ENCODE results near the gene RPS26.

RPS26 gene

GRCh38 chr12:56084958-56085543, 43.3 kb downstream of the RPS26 start:
- Mint-ChIP-seq H3K9me3 (no peaks in the 10 kb centered on the region), H3K36me3 (ENCODE audit: low read depth) (no peaks in the 10 kb centered on the region), H3K27me3 (ENCODE audit: low read depth, poor library complexity) (peaks cover 25% of the 10 kb centered on the region), H3K4me3 (no peak overlapping the region), H3K4me1 (peaks cover 25% of the 10 kb centered on the region), H3K27ac (no peak overlapping the region)
- TF ChIP-seq, protein P1, sequence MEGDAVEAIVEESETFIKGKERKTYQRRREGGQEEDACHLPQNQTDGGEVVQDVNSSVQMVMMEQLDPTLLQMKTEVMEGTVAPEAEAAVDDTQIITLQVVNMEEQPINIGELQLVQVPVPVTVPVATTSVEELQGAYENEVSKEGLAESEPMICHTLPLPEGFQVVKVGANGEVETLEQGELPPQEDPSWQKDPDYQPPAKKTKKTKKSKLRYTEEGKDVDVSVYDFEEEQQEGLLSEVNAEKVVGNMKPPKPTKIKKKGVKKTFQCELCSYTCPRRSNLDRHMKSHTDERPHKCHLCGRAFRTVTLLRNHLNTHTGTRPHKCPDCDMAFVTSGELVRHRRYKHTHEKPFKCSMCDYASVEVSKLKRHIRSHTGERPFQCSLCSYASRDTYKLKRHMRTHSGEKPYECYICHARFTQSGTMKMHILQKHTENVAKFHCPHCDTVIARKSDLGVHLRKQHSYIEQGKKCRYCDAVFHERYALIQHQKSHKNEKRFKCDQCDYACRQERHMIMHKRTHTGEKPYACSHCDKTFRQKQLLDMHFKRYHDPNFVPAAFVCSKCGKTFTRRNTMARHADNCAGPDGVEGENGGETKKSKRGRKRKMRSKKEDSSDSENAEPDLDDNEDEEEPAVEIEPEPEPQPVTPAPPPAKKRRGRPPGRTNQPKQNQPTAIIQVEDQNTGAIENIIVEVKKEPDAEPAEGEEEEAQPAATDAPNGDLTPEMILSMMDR (IDR thresholded peaks at IDR 0.05), result no peak
- DNase-seq, result peak; percentile 24

DNA sequence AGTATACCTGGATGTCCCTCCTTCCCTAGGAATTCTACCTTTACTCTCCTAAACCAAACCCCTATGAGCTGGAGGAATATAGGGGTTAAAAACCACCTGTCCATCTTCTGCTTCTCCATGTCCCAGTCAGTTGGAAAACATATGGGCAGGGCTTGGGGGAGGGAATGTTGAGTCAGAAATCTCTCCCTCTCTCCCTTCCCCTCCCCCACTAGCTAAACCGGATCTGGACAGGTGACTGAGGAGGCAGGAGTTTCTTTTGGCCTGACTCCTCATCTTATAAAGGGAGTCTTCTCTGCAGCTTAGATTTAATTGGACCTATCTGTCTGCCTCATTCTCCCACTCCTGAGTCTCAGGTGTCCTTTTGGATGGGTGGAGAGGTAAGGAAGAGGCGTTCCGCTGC, 44.4 kb downstream of the RPS26 start:
- DNase-seq, result no peak
- no peak overlapping the region for H3K4me3 Mint-ChIP-seq
- no peak overlapping the region for H3K27ac Mint-ChIP-seq
- TF ChIP-seq, protein P1 (IDR thresholded peaks at IDR 0.05), result no peak
- H3K36me3 Mint-ChIP-seq (ENCODE audit: low read depth), result no peaks in the 10 kb centered on the region
- H3K27me3 Mint-ChIP-seq (ENCODE audit: low read depth, poor library complexity), result peaks cover 14% of the 10 kb centered on the region
- peaks cover 19% of the 10 kb centered on the region for H3K4me1 Mint-ChIP-seq
- H3K9me3 Mint-ChIP-seq, result no peaks in the 10 kb centered on the region

DNA sequence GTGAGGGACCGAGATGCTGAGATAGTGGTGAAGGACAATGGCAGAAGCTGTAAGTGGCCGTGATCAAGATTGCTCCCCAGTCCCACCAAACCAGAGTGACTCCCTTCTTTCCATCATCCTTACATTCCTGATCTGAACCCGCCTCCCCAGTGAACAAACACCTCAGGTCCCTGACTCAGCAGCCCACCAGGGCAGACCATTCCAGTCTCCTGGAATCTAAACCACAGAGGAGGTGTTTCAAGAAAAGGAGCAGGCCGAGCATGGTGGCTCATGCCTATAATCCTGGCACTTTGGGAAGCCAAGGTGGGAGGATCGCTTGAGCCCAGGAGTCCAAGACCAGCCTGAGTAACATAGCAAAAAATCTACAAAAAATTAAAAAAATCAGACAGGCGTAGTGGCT, 44.9 kb downstream of the RPS26 start:
- H3K27ac Mint-ChIP-seq, result no peak overlapping the region
- peaks cover 16% of the 10 kb centered on the region for H3K4me1 Mint-ChIP-seq
- no peaks in the 10 kb centered on the region for H3K36me3 Mint-ChIP-seq (ENCODE audit: low read depth)
- H3K9me3 Mint-ChIP-seq, result no peaks in the 10 kb centered on the region
- no peak overlapping the region for H3K4me3 Mint-ChIP-seq
- TF ChIP-seq, protein P1 (IDR thresholded peaks at IDR 0.05), result no peak
- H3K27me3 Mint-ChIP-seq (ENCODE audit: low read depth, poor library complexity), result peaks cover 10% of the 10 kb centered on the region
- DNase-seq, result no peak

DNA sequence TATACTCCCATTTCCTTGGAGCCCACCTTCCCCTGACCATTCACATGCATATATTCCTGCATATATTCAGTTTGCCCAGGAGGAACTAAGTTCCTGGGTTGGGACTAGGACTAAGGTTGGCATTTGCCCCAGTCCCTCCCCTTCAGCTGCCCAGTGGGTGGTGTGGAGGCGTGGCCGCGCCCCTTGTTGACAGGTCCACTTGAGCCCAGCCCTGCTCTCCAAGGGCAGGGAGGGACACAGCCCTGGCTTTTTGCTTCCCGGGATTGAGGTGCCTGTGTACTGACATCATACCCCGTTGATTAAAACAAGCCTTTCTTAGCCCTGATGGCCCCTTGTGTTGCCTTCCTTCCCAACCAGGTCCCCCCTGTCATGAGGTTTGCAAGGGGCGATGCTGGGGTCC, 45.5 kb downstream of the RPS26 start:
- Mint-ChIP-seq H3K27me3 (ENCODE audit: low read depth, poor library complexity) (peaks cover 10% of the 10 kb centered on the region), H3K9me3 (no peaks in the 10 kb centered on the region), H3K36me3 (ENCODE audit: low read depth) (no peaks in the 10 kb centered on the region), H3K4me3 (no peak overlapping the region), H3K27ac (no peak overlapping the region), H3K4me1 (peaks cover 12% of the 10 kb centered on the region)
- DNase-seq, result no peak
- TF ChIP-seq, protein P1 (IDR thresholded peaks at IDR 0.05), result no peak

All from nephron progenitor cell (in vitro differentiated cells).